Stimulated activated CD4-positive, alpha-beta T cell treated with anti-CD3 and anti-CD28 coated beads, Interleukin-15, amount 100 ng/mL, for 24 hours (primary cell): Measurements from ENCODE around the gene MARCHF3.
"Not testable (repeated sequence)": the region's sequence is repeated elsewhere in the genome, so short reads cannot be mapped to it uniquely, and the experiment has no call there.

ENCODE experiments used
- DNase-seq: peaks from one replicate; pipeline ENCODE4 v3.0.0-alpha.2; 2020

Gene MARCHF3

DNA sequence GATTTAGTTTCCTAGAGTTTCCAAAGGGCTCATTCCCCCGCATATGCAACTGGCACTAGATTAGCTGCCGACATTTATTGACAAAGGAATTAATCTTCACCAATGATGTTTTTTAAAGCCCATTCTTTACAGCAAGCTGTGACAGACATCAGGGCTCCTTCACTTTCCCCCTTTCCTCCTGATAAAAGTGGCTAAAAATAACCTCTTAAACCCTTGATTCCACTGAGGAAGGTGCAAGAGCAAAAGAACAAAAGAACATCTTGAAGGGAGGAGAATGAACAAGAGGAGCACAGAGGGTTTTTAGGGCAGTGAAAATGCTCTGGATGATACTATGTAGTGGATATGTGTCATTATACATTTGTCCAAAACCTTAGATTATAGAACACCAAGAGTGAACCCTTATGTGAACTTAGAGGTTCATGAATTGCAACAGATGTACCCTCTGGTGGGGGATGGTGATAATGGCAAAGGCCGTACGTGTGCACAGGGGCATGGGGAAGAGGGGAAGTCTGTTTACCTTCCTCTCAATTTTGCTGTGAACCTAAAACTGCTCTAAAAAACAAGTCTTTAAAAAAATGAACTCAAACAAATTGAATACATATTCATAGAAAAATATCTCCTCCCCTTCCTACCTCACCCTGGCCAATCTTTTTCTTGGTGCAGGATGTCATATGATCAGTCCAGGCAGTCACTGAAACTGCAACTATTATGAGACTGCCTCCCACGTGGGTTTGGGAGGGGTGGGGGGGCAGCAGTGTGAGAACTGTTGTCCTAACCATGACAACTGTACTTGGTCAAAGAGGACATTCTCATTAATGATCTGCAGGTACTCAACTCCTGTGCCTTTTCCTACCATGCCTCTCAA, 83.0 kb downstream of the MARCHF3 start:
- no peak for DNase-seq

DNA sequence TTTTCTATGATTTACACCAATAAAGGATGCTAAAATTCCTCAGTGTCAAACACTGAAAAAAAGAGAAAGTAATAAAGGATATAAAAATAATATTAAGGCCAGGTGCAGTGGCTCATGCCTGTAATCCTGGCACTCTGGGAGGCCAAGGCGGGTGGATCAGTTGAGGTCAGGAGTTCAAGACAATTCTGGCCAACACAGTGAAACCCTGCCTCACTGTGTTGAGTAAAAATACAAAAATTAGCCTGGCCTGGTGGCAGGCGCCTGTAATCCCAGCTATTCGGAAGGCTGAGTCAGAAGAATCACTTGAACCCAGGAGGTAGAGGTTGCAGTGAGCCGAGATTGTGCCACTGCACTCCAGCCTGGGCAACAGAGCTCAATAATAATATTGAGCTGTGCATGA, 87.5 kb downstream of the MARCHF3 start:
- DNase-seq: not testable (repeated sequence)

DNA sequence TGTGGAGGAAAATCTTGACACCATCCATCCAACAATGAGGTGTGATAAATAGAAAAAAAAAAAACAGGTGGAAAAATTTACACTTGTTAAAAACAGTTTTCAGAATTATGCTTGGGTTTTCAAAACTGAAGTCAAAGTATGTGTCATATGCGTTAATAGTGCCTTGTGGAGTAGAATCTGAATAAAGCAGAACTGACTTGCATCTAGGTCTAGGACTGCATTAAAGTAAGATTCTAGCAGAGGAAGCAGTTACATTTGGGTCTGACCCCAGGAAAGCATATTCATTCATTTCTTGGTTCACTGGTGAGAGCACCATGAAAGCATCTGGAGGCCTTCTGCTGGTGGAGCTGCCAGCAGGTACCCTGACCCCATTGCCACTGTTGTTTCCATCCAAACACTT, 89.0 kb downstream of the MARCHF3 start:
- DNase-seq: no peak

DNA sequence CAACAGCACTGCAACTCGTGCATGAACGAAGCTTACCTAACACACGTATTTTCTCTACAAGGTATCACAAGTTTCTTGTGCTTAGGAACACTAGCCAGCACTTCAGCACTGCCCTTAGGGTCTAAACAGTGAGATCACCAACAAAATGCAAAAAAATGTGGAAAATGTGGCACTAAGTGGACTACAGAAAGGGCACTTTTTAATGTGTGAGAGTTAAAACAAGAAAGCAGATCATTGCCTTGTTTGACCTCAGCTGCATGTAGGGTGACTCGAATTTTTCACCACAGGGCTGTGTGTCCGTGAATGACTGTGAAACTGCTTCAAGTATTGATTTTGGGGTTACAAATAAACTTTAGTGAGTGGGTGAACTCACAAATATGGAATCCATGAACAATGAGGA, 90.5 kb downstream of the MARCHF3 start:
- DNase-seq: no peak

- no peak for DNase-seq
Observed at GRCh38 chr5:126938466-126938865, 91.9 kb downstream of the MARCHF3 start.

DNA sequence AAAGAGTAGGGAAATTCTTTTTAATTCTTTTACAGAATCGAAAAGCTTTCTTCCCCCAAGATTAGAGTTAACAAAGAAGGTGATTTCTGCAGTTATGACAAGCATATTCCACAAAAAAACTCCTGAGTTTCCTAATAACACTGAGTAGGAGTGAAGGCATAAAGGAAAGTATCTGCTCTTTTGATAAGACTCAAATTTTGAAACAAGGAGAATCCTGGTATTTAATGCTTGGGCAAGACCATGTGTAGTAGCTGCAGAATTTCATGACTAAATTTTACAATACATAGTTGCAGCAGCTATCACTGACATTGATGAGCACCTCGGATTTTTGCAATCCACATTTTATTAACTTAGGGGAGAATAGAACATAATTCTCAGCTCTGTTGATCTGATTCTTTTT, 92.6 kb downstream of the MARCHF3 start:
- no peak for DNase-seq

DNA sequence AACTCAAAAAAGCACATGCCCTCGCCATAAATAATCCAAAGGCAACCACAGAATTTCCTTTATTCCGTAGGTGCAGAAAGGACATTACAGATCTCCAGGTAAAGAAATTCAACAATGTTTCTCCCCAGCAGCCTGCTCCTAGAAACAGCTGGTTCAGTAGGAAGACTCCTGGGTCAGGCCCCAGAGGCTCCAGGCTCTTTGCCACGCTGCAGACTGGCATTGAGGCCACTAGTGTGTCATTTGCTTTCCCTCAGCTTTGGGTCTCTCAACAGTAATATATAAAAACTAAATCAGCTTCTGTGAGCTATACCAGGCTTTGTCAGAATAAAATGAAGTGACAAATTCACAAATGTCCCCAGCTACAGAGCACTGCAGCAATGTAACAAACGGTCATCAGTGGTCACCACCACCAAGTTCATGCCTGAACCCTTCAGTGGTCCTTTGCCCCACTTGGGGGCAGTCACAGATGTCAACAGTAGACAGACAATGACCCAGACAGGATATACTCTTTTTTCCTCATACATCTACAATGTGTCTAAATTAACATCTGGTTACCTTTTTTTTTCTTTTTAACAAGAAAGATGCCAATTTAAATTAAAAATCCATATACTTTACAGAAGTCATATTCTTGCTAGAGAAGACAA, 93.5 kb downstream of the MARCHF3 start:
- no peak for DNase-seq

DNA sequence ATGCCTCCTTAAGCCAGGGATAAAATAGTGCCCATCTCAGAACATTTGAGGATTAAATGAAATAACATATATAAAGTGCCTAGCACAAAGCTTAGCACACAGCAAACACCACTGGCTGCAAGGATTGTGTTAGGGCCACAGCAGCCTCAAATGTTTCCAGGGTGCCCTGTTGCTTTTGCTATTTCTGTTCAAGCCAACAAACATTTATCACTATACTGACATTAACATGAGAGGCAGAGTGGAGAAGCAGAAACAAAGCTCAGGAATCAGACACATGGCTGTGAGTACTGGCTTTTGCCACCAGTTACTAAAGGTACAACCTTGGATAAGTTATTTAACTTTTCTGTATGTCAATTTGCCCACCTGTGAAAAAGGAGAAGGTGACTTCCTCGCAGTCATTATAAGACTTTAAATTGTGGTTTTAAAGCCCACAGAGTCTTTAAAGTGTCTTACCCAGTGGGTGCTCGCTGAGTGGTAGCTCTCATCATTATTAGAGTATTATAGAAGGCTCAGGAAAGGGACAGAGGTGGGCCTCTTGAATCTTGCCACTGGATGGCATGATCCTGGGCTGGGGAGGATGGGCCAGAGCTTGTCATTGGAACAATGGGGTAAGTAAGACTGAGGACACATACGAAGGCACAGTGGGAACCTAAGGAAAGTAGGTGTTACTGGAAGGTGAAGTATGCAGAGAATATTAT, 98.2 kb downstream of the MARCHF3 start:
- DNase-seq: no peak

GRCh38 chr5:126928041-126928440, 102.3 kb downstream of the MARCHF3 start:
- no peak for DNase-seq

GRCh38 chr5:126927429-126927828, 102.9 kb downstream of the MARCHF3 start:
- DNase-seq: no peak

GRCh38 chr5:126926187-126926586, 104.2 kb downstream of the MARCHF3 start:
- no peak for DNase-seq

DNA sequence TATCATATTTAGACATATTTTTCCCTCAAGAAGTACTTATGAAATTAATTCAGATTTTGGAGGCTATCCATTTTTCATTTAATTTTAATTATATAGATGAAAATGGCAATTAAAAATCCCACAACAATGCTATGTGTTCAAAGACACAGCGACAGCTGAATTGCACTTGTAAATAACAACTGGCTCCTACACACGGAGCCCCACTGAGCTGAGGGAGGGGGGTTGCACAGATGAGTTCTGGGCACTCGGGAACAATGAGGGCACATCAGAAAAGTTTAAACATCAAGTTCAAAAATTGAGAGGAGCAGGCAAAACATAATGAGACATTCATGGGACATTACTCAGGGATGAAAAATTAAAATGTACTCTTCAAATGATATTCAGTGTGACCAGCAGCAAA, 104.9 kb downstream of the MARCHF3 start:
- DNase-seq: no peak

- no peak for DNase-seq
Observed at GRCh38 chr5:126924331-126925033, 105.9 kb downstream of the MARCHF3 start.

- DNase-seq: no peak
Observed at GRCh38 chr5:126921241-126922091, 108.9 kb downstream of the MARCHF3 start.

DNA sequence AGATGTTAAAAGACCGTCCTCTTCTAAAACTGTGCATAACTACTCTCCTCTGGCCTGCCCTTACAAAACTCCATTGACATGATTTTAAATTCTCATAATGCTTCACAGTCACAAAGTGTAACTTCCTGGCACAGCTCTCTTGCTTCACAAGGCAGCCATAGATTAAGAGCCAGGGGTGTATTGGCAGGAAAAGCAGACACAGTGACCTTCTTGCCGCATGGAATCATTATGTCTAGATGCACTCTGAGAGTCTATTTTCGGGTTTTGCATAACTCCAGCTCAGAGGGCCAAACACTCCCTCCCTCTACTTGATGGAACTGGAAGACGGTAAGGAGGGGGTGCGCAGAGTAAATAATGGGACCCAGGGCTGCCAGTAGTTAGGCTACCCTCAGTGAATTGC, 110.1 kb downstream of the MARCHF3 start:
- DNase-seq: no peak

DNA sequence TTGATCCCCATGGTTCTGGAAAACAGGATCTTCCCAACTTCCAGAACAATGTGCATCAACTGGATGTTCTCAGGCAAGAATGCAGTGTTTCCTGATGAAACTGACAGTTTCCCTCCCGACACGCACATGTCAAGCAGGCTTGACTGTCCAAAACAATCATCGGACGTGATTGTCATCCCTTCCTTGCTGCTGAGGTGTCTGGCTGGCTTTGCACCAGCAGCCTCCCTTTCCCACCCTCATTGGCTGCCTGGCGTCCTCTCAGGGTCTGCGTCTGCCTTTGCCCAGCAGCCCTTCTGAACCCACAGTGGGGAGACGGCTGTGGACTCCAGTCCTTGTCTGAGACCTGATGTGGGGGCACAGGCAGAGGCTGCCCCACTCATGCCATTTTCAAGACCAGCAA, 110.8 kb downstream of the MARCHF3 start:
- DNase-seq: no peak

GRCh38 chr5:126918615-126918957, 111.8 kb downstream of the MARCHF3 start:
- DNase-seq: no peak

DNA sequence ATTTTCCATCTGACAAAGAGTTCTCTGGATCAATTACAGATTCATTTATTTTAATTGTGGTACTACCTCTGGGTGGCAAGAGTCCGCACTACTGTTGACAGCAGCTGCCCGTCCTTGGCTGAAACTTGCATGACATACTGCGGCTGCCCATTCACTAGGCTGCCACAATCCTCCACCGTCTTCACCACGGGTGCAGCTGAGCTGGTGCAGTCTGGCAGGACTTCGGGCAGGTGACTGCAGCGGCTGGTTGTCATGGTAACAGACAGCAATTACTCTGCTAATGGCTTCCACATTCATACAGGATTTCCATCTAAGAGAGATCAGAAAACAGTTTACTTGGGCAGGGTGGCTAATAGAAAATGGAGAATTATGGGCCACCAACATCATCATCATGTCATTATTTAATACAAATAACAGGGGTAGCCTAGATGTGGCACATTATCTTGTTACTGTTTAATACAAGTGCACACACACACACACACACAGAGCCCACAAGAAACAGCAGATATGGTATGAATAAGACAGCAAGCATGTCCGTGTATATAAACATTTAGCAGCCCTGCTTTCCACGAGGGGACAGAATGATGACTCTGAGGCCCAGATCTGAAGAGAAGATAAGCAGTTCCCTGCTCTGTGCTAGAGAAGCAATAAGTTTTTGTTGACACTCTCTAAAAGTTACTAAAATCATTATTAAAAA, 112.3 kb downstream of the MARCHF3 start:
- no peak for DNase-seq

- no peak for DNase-seq
Observed at GRCh38 chr5:126915496-126915895, 114.9 kb downstream of the MARCHF3 start.

DNA sequence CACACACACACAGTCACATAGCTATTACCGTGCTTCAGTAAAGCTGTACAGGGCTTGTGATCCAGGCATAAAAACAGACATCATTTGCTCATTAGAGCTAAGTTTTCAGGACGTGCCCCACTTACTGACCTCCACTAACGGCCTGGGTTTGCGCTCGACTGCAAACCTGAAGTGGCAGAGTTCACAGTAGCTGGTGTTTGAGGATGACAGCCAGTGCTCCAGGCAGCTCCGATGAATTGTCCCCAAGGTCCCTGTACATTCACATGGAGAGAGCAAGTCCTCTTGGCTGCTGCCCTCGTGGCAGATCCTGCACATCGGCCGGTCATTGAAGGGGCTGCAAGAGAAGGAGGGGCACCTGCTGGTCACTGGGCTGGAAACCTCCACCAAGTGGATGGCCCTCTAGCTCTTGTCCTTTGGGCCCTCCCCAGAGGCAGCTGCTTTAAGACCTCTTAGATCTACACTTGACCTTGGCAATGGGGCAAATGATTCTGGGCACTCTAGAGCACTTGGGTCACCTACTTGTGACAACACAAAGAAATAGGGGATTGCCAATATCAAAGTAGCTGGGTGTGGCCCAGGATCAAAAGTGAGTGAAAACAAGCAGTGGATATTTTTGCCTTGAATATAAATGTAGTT, 115.4 kb downstream of the MARCHF3 start:
- no peak for DNase-seq

DNA sequence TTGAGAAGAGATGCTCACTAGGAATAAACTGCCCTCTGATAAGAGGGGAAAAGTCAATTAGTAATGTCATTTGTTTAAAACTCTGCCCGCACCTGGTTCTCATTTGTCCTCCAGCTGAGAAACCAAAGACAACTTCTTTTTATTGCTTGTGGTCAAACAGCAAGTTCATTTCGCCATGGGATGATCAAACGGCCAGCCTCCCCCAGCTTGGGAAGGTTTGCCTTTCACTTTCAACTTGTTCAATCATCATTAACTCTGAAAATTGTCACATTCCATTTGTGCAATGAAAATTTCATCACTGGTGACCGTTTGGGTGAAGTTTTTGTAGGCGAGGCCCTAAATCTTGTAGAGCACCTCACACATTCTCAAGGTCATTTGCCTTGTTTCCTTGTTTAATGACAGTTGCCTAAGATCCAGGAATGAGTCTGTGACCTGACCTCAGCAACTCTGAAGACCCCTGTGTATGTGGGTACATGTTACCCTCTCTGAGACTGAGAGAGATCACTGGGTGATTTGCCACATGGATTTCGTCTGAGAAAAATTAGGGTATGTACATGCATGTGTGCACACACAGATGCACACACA, 117.7 kb downstream of the MARCHF3 start:
- no peak for DNase-seq
